Neural progenitor cell (in vitro differentiated cells): ENCODE results near the gene NUDT6. TPM values are rescaled to one million over a fixed set of nuclear protein-coding genes. Genes with fewer than 3 reads are reported as not detected.
"Not testable (repeated sequence)": the region's sequence is repeated elsewhere in the genome, so short reads cannot be mapped to it uniquely, and the experiment has no call there.

Experiments used
- DNase-seq: peaks from one replicate; pipeline ENCODE4 v3.0.0-alpha.2; 2016; ENCODE audit warnings: low spot score
- H2AFZ ChIP-seq: fragments of 200-600 bp; sonication (generic); replicated peaks from 2 replicates; pipeline ENCODE4 v1.6.1; 2016; ENCODE audit warnings: antibody characterized with exemption
- H3F3A ChIP-seq: fragments of 200-600 bp; sonication (generic); 2 replicates; pipeline ENCODE4 v1.6.1; 2016; ENCODE audit warnings: antibody characterized with exemption, low read depth
- H3K27ac ChIP-seq: fragments of 200-600 bp; sonication (generic); 2 replicates; pipeline ENCODE4 v1.5.1; 2016; ENCODE audit warnings: mild to moderate bottlenecking
- H3K27me3 ChIP-seq: fragments of 200-600 bp; sonication (generic); 2 replicates; pipeline ENCODE4 v1.6.1; 2016; ENCODE audit warnings: mild to moderate bottlenecking, moderate library complexity
- H3K36me3 ChIP-seq: fragments of 200-600 bp; sonication (generic); 2 replicates; pipeline ENCODE4 v1.5.1; 2016
- H3K4me1 ChIP-seq: fragments of 200-600 bp; sonication (generic); 2 replicates; pipeline ENCODE4 v1.6.1; 2016; ENCODE audit warnings: mixed run types
- H3K4me2 ChIP-seq: fragments of 200-600 bp; sonication (generic); 2 replicates; pipeline ENCODE4 v1.6.1; 2016
- H3K4me3 ChIP-seq: fragments of 200-600 bp; sonication (generic); 2 replicates; pipeline ENCODE4 v1.5.1; 2016
- H3K79me2 ChIP-seq: fragments of 200-600 bp; sonication (generic); 2 replicates; pipeline ENCODE4 v1.6.1; 2016; ENCODE audit warnings: low read depth
- H3K9ac ChIP-seq: fragments of 200-600 bp; sonication (generic); 2 replicates; pipeline ENCODE4 v1.6.1; 2016
- H3K9me3 ChIP-seq: fragments of 200-600 bp; sonication (generic); 2 replicates; pipeline ENCODE4 v1.5.1; 2016; ENCODE audit warnings: low read depth
- H4K20me1 ChIP-seq: fragments of 200-600 bp; sonication (generic); 2 replicates; pipeline ENCODE4 v1.6.1; 2016; ENCODE audit warnings: low read depth
- H3K27ac Mint-ChIP-seq: 3 replicates; pipeline ENCODE4 v1.8.0; 2021; ENCODE audit warnings: mixed read lengths
- H3K27me3 Mint-ChIP-seq: 2 replicates; pipeline ENCODE4 v1.8.0; 2022; ENCODE audit warnings: low read depth, mild to moderate bottlenecking, inconsistent platforms, moderate library complexity, mixed read lengths; ENCODE audit not compliant: insufficient read depth
- H3K36me3 Mint-ChIP-seq: 3 replicates; pipeline ENCODE4 v1.8.0; 2021; ENCODE audit warnings: mixed read lengths
- H3K4me1 Mint-ChIP-seq: 3 replicates; pipeline ENCODE4 v1.8.0; 2021; ENCODE audit warnings: mixed read lengths
- H3K4me3 Mint-ChIP-seq: 3 replicates; pipeline ENCODE4 v1.8.0; 2021; ENCODE audit warnings: mild to moderate bottlenecking, moderate library complexity, mixed read lengths
- H3K9me3 Mint-ChIP-seq: 3 replicates; pipeline ENCODE4 v1.8.0; 2020; ENCODE audit warnings: mixed read lengths
- EZH2 ChIP-seq: fragments of 200-600 bp; sonication (generic); IDR thresholded peaks from 2 replicates; pipeline ENCODE4 v1.6.1; 2017; ENCODE audit warnings: antibody characterized with exemption, mild to moderate bottlenecking, moderate library complexity
- EZH2phosphoT487 ChIP-seq: fragments of 200-600 bp; sonication (generic); IDR thresholded peaks from 2 replicates; pipeline ENCODE4 v1.6.1; 2017; ENCODE audit warnings: antibody characterized with exemption
- total RNA-seq: library from RNA; depleted of rRNA; stranded (reverse); fragments of >200 nt; gene quantifications from 2 replicates; pipeline ENCODE4 v1.2.3, GENCODE V29; 2015; ENCODE audit warnings: low replicate concordance
- TF ChIP-seq, protein P1 (sequence below): fragments of 200-600 bp; sonication (generic); IDR thresholded peaks from 2 replicates; pipeline ENCODE4 v1.5.1; 2017; ENCODE audit warnings: antibody characterized with exemption, mild to moderate bottlenecking

The NUDT6 gene
- total RNA-seq, 1 donor from 2014 or later: 20.9 TPM

DNA sequence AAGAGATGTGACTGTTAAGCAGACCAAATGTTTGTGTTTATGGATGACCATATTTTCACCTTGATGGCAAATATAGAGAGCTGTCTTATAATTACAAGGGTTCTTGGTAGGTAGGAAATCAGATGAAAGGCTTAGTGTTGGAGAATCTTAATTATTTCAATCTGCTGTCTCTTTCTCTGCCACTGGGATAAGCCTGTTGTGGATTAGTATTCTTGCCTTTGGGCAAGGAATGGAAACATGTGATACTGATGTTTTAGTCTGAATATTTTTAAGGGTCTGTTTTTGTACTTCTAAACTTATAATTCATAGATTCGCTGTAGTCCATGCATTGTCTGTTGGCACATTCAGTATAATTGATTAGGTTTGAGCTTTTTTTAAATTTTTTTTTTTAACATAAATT is 23.7 kb upstream of the NUDT6 start:
- Mint-ChIP-seq H3K4me3 (no peak overlapping the region), H3K27ac (no peak overlapping the region), H3K27me3 (peaks cover 3% of the 10 kb centered on the region), H3K36me3 (peaks cover 36% of the 10 kb centered on the region), H3K9me3 (peaks cover 10% of the 10 kb centered on the region), H3K4me1 (no peaks in the 10 kb centered on the region)
- H3K4me3 ChIP-seq: no peak overlapping the region
- H3K27me3 ChIP-seq: no peaks in the 10 kb centered on the region
- no peak overlapping the region for H3K4me2 ChIP-seq
- peaks cover 12% of the 10 kb centered on the region for H3K36me3 ChIP-seq
- no peaks in the 10 kb centered on the region for H3K79me2 ChIP-seq
- no peaks in the 10 kb centered on the region for H3K4me1 ChIP-seq
- no peak for DNase-seq
- no peaks in the 10 kb centered on the region for H4K20me1 ChIP-seq
- no peak overlapping the region for H2AFZ ChIP-seq
- no peak overlapping the region for H3K9ac ChIP-seq
- H3F3A ChIP-seq: no peaks in the 10 kb centered on the region
- no peak overlapping the region for H3K27ac ChIP-seq
- no peak for TF ChIP-seq EZH2phosphoT487
- no peak for TF ChIP-seq EZH2
- TF ChIP-seq, protein P1, sequence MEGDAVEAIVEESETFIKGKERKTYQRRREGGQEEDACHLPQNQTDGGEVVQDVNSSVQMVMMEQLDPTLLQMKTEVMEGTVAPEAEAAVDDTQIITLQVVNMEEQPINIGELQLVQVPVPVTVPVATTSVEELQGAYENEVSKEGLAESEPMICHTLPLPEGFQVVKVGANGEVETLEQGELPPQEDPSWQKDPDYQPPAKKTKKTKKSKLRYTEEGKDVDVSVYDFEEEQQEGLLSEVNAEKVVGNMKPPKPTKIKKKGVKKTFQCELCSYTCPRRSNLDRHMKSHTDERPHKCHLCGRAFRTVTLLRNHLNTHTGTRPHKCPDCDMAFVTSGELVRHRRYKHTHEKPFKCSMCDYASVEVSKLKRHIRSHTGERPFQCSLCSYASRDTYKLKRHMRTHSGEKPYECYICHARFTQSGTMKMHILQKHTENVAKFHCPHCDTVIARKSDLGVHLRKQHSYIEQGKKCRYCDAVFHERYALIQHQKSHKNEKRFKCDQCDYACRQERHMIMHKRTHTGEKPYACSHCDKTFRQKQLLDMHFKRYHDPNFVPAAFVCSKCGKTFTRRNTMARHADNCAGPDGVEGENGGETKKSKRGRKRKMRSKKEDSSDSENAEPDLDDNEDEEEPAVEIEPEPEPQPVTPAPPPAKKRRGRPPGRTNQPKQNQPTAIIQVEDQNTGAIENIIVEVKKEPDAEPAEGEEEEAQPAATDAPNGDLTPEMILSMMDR: no peak
- H3K9me3 ChIP-seq: no peaks in the 10 kb centered on the region

DNA sequence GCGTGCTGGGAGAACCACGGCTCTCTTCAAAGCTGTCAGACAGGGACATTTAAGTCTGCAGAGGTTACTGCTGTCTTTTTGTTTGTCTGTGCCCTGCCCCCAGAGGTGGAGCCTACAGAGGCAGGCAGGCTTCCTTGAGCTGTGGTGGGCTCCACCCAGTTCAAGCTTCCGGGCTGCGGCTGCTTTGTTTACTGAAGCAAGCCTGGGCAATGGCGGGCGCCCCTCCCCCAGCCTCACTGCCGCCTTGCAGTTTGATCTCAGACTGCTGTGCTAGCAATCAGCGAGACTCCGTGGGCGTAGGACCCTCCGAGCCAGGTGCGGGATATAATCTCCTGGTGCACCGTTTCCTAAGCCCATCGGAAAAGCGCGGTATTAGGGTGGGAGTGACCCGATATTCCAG is 22.7 kb upstream of the NUDT6 start:
- Mint-ChIP-seq H3K36me3 (peaks cover 32% of the 10 kb centered on the region), H3K9me3 (peaks cover 10% of the 10 kb centered on the region)
- not testable (repeated sequence) for H3K27me3 ChIP-seq, H3K9me3 ChIP-seq, H3F3A ChIP-seq, H3K4me2 ChIP-seq, H2AFZ ChIP-seq, H3K4me1 ChIP-seq, H4K20me1 ChIP-seq, H3K4me3 Mint-ChIP-seq, H3K27ac ChIP-seq, H3K27ac Mint-ChIP-seq, H3K4me1 Mint-ChIP-seq, H3K27me3 Mint-ChIP-seq, H3K4me3 ChIP-seq, H3K79me2 ChIP-seq, H3K9ac ChIP-seq, DNase-seq
- H3K36me3 ChIP-seq: peaks cover 12% of the 10 kb centered on the region

DNA sequence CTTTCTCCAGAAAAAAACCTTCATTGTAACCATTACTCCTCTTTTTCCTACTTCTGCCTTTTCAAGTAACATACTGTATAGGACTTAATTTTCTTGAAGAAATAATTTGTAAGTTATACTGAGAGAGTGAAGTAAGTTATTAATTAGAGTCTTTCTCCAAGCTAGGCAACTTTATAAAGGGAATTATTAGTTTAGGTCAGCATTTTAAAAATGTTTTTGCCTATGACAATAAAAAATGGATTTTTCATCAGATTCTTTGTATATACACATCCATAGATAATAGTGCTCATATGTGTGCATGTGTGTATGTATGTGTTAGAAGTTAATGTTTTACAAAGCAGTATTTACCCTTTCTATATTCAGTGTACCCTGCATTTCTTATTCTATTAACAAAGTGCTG is 10.4 kb upstream of the NUDT6 start:
- H3K4me3 ChIP-seq: no peak overlapping the region
- peaks cover 43% of the 10 kb centered on the region for H3K36me3 ChIP-seq
- Mint-ChIP-seq H3K27ac (peak overlapping the region; percentile 4), H3K36me3 (peaks cover 9% of the 10 kb centered on the region), H3K4me3 (no peak overlapping the region), H3K4me1 (no peaks in the 10 kb centered on the region), H3K27me3 (no peaks in the 10 kb centered on the region), H3K9me3 (no peaks in the 10 kb centered on the region)
- H4K20me1 ChIP-seq: no peaks in the 10 kb centered on the region
- no peak overlapping the region for H3K27ac ChIP-seq
- H3K4me1 ChIP-seq: no peaks in the 10 kb centered on the region
- no peak overlapping the region for H2AFZ ChIP-seq
- no peaks in the 10 kb centered on the region for H3K9me3 ChIP-seq
- no peak for DNase-seq
- no peak overlapping the region for H3K9ac ChIP-seq
- TF ChIP-seq EZH2phosphoT487 (no peak), EZH2 (no peak)
- TF ChIP-seq, protein P1: no peak
- H3K79me2 ChIP-seq: no peaks in the 10 kb centered on the region
- H3K27me3 ChIP-seq: no peaks in the 10 kb centered on the region
- H3K4me2 ChIP-seq: no peak overlapping the region
- no peaks in the 10 kb centered on the region for H3F3A ChIP-seq

DNA sequence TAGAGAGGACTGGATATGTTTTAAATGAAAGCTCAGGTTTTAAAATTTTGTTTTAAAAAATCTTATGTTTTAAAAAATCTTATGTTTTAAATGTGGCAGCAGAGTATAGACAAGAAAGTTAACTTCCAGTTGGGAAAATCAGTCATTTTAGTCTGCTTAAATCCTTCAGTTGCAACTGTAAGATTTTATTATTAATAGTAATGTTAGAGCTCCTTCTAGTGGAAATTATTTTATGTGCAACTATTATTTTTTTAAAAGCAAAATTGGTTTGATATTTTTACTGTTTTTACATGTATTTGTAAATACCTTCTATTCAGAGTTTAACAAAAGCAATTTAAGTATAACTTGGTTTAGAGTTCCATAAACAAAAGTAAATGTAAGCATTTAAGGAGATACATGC is 8.5 kb upstream of the NUDT6 start:
- H3K9ac ChIP-seq: no peak overlapping the region
- H3K27ac ChIP-seq: no peak overlapping the region
- H3K4me1 ChIP-seq: no peaks in the 10 kb centered on the region
- Mint-ChIP-seq H3K4me1 (no peaks in the 10 kb centered on the region), H3K9me3 (no peaks in the 10 kb centered on the region), H3K4me3 (no peak overlapping the region), H3K27me3 (no peaks in the 10 kb centered on the region), H3K36me3 (peaks cover 5% of the 10 kb centered on the region), H3K27ac (no peak overlapping the region)
- no peak for DNase-seq
- H3K4me2 ChIP-seq: no peak overlapping the region
- H3K27me3 ChIP-seq: no peaks in the 10 kb centered on the region
- no peak overlapping the region for H3K4me3 ChIP-seq
- H3K9me3 ChIP-seq: no peaks in the 10 kb centered on the region
- TF ChIP-seq, protein P1: peak; percentile 59
- no peak for TF ChIP-seq EZH2phosphoT487
- H2AFZ ChIP-seq: no peak overlapping the region
- peaks cover 18% of the 10 kb centered on the region for H3K79me2 ChIP-seq
- no peaks in the 10 kb centered on the region for H3F3A ChIP-seq
- H4K20me1 ChIP-seq: no peaks in the 10 kb centered on the region
- H3K36me3 ChIP-seq: peaks cover 34% of the 10 kb centered on the region
